ENCODE results near the gene RPGRIP1L.

- TF ChIP-seq CTCF (IDR thresholded peaks at IDR 0.05) (no peak), POLR2A (IDR thresholded peaks at IDR 0.05) (no peak)
Measured at GRCh38 chr16:53556521-53556920, 147.1 kb downstream of the RPGRIP1L start.
